GM12878 (cell line): ENCODE results near the gene PITPNC1. TPM values are rescaled to one million over a fixed set of nuclear protein-coding genes. Genes with fewer than 3 reads are reported as not detected.

Experiments
- ASH2L ChIP-seq: fragments of 300-600, 200-600 bp; sonication (generic); IDR thresholded peaks from 2 replicates; pipeline ENCODE4 v1.6.1; 2017; ENCODE audit warnings: low read depth, mild to moderate bottlenecking, borderline replicate concordance
- BACH1 ChIP-seq: fragments of 450-650 bp; IDR thresholded peaks from 2 replicates; pipeline ENCODE4 v1.6.1; 2017; ENCODE audit warnings: mild to moderate bottlenecking, borderline replicate concordance
- BHLHE40 ChIP-seq, 2 experiments: fragments of 450-650 bp in 1 of 2; IDR thresholded peaks; 2 replicates each; pipeline ENCODE4 v1.6.1; 2011 to 2017; ENCODE audit warnings: low read depth in 2 of 2, borderline replicate concordance in 1 of 2, improper control_type of control experiment in 1 of 2, low read length in 1 of 2, mild to moderate bottlenecking in 1 of 2
- CUX1 ChIP-seq: IDR thresholded peaks from 2 replicates; pipeline ENCODE4 v1.6.1; 2012; ENCODE audit warnings: improper control_type of control experiment, low read depth, low read length; ENCODE audit not compliant: insufficient replicate concordance
- ESRRA ChIP-seq: IDR thresholded peaks from 2 replicates; pipeline ENCODE4 v1.6.1; 2012; ENCODE audit warnings: mild to moderate bottlenecking, low read length, improper control_type of control experiment
- ETV6 ChIP-seq, 2 experiments: fragments of 450-650 bp in 1 of 2; IDR thresholded peaks in 1 of 2; conservative IDR thresholded peaks in 1 of 2; 2 replicates each; pipeline ENCODE4 v1.6.1; 2014; ENCODE audit warnings: antibody characterized with exemption in 1 of 2, borderline replicate concordance in 1 of 2, low read depth in 1 of 2, mild to moderate bottlenecking in 1 of 2, moderate library complexity in 1 of 2
- EZH2 ChIP-seq: IDR thresholded peaks from 2 replicates; pipeline ENCODE4 v1.6.1; 2012; ENCODE audit warnings: low read depth, mild to moderate bottlenecking, control low read depth, inconsistent platforms, low read length, borderline replicate concordance; ENCODE audit not compliant: control insufficient read depth
- HDAC6 ChIP-seq: fragments of 200-600 bp; sonication (generic); IDR thresholded peaks from one replicate; pipeline ENCODE4 v1.8.0; 2017; ENCODE audit warnings: antibody characterized with exemption; ENCODE audit not compliant: unreplicated experiment
- IKZF1 ChIP-seq: fragments of 450-650 bp; conservative IDR thresholded peaks from 2 replicates; pipeline ENCODE4 v1.6.1; 2017; ENCODE audit warnings: antibody characterized with exemption, mild to moderate bottlenecking
- KLF5 ChIP-seq: fragments of 450-650 bp; IDR thresholded peaks from 2 replicates; pipeline ENCODE4 v1.6.1; 2014; ENCODE audit warnings: mild to moderate bottlenecking; ENCODE audit not compliant: partially characterized antibody
- MEF2A ChIP-seq: IDR thresholded peaks from 2 replicates; pipeline ENCODE4 v1.6.1; 2011; ENCODE audit warnings: low read depth, mild to moderate bottlenecking, low read length, moderate library complexity; ENCODE audit not compliant: insufficient read depth
- MTA3 ChIP-seq: IDR thresholded peaks from 2 replicates; pipeline ENCODE4 v1.6.1; 2012; ENCODE audit warnings: low read length, inconsistent platforms, borderline replicate concordance
- PKNOX1 ChIP-seq: fragments of 450-650 bp; IDR thresholded peaks from 2 replicates; pipeline ENCODE4 v1.6.1; 2016; ENCODE audit warnings: mild to moderate bottlenecking
- RB1 ChIP-seq: fragments of 450-650 bp; formaldehyde crosslinking; IDR thresholded peaks from 2 replicates; pipeline ENCODE4 v1.6.1; 2017; ENCODE audit warnings: mild to moderate bottlenecking, borderline replicate concordance
- REST ChIP-seq: IDR thresholded peaks from 2 replicates; pipeline ENCODE4 v1.6.1; 2012; ENCODE audit warnings: mild to moderate bottlenecking, low read depth, low read length
- SIN3A ChIP-seq: IDR thresholded peaks from 2 replicates; pipeline ENCODE4 v1.6.1; 2012; ENCODE audit warnings: low read depth, low read length, improper control_type of control experiment
- USF1 ChIP-seq: IDR thresholded peaks from 2 replicates; pipeline ENCODE4 v1.6.1; 2011; ENCODE audit warnings: borderline replicate concordance, low read depth, mild to moderate bottlenecking, moderate library complexity, mixed read lengths, low read length; ENCODE audit not compliant: insufficient read depth; ENCODE audit errors: extremely low read length
- YBX1 ChIP-seq: fragments of 450-650 bp; IDR thresholded peaks from 2 replicates; pipeline ENCODE4 v1.6.1; 2016; ENCODE audit warnings: antibody characterized with exemption
- polyA plus RNA-seq, 11 experiments: library from polyadenylated mRNA; depleted of rRNA in 4 of 11; unstranded in 6 of 11; stranded (reverse) in 5 of 11; fragments of >200 nt; fragmentation: Nextera tagmentation in 4 of 11; fragmentation: Illumina TruSeq in 1 of 11; extraction: Ambion mirVana in 4 of 11; extraction: Trizol in 1 of 11; gene quantifications; 1 replicate in 1 of 11; 2 replicates in 10 of 11; pipeline versions ENCODE4 v1.2.1 to v1.2.3, GENCODE V29; 2011 to 2016; ENCODE audit warnings: inconsistent platforms in 2 of 11, missing spikeins in 2 of 11, low read depth in 1 of 11
- total RNA-seq, 4 experiments: library from RNA; depleted of rRNA in 3 of 4; stranded (reverse); fragments of >200 nt in 3 of 4; fragmentation: Illumina TruSeq in 1 of 4; extraction: Trizol in 1 of 4; gene quantifications; 2 replicates each; pipeline versions ENCODE4 v1.2.1 to v1.2.3, GENCODE V29; 2013 to 2021

The PITPNC1 gene
- total and polyA plus RNA-seq, 10 of the 15 experiments (the other 5 are each of a cell fraction or from before 2014, with no cell fraction given): 12.2 to 62.4 (median 47.3) TPM

GRCh38 chr17:67431249-67432015 lies 54.4 kb downstream of the PITPNC1 start (continued):
- TF ChIP-seq CUX1 (no peak), HDAC6 (no peak), ETV6 (conservative IDR thresholded peaks at IDR 0.05 in 1 of 2, IDR thresholded peaks at IDR 0.05 in 1 of 2; ENCODE audit: borderline replicate concordance in 1 of 2, low read depth in 1 of 2) (peak in 1 of 2 experiments; percentile 44; a peak in 1 of 4 replicates), SIN3A (no peak), MTA3 (peak; percentile 70; the same call in 1 of the 2 replicates), BHLHE40 (IDR thresholded peaks at IDR 0.05; ENCODE audit: borderline replicate concordance in 1 of 2, low read depth in 2 of 2, low read length in 1 of 2) (peak; percentile 86 to 88), KLF5 (no peak), ASH2L (no peak), ESRRA (no peak), RB1 (no peak), PKNOX1 (peak; percentile 44), IKZF1 (peak; percentile 92), REST (peak; percentile 8; the same call in 1 of the 2 replicates), USF1 (no peak), EZH2 (no peak), YBX1 (no peak), BACH1 (peak; percentile 92), MEF2A (peak; percentile 90)
